HG03135 (cell line): ENCODE measurements around the gene RHOG.
"Not testable (repeated sequence)": the region's sequence is repeated elsewhere in the genome, so short reads cannot be mapped to it uniquely, and the experiment has no call there.

Source experiments
- ATAC-seq: cut with Tn5 transposase; IDR thresholded peaks from one replicate; pipeline ENCODE4 v1.9.1; 2021; ENCODE audit warnings: mild to moderate bottlenecking, moderate library complexity; ENCODE audit not compliant: unreplicated experiment

Gene RHOG

GRCh38 chr11:3840870-3841425, at the start of gene RHOG:
Gene RHOG, minus strand, starts transcription at chr11:3840959. Its CDS starts 12,821 bp downstream, at chr11:3828138.
- ATAC-seq, result peak; percentile 54

GRCh38 chr11:3890014-3890413, 49.3 kb upstream of the RHOG start:
- ATAC-seq, result no peak

- ATAC-seq, result no peak
Measured at GRCh38 chr11:3888876-3889275, 48.1 kb upstream of the RHOG start.

DNA sequence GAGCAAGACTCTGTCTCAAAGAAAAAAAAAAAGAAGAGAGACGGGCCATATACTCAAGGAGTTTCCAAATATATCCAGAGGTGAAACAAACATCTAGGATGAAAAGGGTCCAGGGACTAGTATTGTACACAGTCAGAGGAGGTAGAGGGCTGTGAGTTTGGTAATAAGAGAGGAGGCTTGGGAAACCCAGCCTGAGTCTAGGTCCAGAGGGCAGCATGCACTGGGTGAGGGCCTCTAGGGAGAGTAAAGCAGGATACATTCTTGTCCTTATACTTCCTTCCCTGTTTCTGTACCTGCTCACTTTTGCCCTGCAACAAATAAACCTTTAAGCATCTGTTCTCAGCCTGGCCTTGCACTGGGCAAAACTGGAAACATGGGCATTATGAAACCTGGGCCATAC, 46.2 kb upstream of the RHOG start:
- ATAC-seq, result no peak

DNA sequence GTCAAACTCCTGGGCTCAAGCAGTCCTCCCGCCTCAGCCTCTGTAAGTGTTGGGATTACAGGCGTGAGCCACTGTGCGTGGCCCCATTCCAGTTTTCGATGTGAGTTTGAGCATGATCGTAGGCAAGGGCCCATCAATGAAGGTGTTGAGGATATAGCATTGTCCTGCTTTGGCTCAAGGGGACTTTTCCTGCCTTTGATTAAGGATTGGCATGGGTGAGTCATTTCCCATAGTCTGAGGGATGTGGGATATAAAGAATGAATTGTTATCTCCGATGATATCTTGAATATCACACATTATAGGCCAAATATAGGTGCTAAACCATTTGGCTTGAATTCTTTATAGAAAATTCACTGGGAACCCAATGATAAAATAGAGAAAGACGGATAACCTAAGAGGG, 45.1 kb upstream of the RHOG start:
- no peak for ATAC-seq

- no peak for ATAC-seq
Measured at GRCh38 chr11:3882655-3883054, 41.9 kb upstream of the RHOG start.

DNA sequence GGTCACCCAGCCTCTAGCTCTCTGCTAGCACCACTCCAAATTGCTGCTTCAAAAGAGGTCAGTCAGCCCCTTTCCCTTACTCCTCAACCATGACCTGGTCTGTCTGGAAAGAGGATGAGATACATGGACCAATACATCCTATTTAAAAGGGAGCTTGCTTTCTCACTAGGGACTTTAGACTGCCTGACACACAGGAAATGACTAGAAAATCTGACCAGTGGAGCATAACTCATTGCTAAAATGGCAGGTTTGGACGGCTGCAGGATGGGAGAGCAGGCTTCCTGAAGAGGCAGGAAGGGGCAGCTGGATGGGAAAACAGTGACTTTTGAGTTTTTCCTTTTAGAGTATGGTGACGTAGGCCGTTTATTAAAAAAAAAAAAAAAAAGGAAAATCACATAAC, 40.0 kb upstream of the RHOG start:
- ATAC-seq, result peak; percentile 38

- ATAC-seq, result peak; percentile 43
Measured at GRCh38 chr11:3879967-3880542, 39.3 kb upstream of the RHOG start.

GRCh38 chr11:3879216-3879966, 38.6 kb upstream of the RHOG start:
- peak; percentile 43 for ATAC-seq

- ATAC-seq, result no peak
Measured at GRCh38 chr11:3878258-3878584, 37.5 kb upstream of the RHOG start.

- no peak for ATAC-seq
Measured at GRCh38 chr11:3877364-3878257, 36.9 kb upstream of the RHOG start.

DNA sequence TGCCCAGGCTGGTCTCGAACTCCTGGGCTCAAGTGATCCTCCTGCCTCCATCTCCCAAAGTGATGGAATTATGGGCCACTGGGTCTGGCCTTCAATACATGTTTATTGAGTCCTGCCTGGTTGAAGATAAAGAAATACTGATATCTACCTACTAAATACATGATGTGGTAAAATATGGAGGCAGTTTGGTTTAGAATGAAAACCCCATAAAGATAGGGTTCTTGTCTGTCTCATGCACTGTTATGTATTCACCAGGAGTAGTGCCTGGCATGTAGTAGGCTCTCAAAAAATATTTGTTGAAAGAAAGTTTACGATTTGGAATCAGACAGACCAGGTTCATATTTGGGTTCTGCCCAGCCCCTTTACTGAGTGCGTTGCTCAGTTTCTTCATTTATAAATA, 35.9 kb upstream of the RHOG start:
- no peak for ATAC-seq

DNA sequence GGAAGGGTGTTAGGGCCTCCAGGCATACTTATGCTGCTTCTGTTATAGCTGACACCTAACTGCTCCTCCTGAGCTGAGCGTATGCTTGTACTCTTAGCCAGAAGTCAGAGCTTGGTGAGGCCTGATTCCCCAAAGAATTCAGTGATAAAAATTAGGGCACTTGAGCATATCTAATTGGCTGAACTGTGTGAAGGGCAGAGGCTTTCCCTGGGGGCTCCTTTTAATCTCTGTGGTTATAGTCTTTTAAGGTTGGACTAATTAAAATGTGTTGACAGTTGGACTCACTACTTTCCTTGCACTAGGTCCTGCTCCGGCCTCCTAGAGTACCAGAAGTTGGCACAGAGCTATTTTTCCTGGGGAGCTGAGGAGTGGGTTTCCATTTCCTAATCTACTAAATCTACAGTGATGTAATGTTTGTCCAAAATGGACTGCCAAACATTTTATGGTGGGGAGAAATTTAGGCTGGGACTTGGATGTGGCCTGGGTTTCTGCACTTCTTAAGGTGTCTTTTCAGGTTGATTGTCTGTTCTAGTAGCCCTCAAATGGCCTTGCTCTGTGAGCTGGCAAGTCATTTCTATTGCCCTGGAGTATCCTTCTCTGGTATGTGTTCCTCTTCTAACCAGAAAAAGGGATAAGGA, 33.1 kb upstream of the RHOG start:
- ATAC-seq, result no peak

DNA sequence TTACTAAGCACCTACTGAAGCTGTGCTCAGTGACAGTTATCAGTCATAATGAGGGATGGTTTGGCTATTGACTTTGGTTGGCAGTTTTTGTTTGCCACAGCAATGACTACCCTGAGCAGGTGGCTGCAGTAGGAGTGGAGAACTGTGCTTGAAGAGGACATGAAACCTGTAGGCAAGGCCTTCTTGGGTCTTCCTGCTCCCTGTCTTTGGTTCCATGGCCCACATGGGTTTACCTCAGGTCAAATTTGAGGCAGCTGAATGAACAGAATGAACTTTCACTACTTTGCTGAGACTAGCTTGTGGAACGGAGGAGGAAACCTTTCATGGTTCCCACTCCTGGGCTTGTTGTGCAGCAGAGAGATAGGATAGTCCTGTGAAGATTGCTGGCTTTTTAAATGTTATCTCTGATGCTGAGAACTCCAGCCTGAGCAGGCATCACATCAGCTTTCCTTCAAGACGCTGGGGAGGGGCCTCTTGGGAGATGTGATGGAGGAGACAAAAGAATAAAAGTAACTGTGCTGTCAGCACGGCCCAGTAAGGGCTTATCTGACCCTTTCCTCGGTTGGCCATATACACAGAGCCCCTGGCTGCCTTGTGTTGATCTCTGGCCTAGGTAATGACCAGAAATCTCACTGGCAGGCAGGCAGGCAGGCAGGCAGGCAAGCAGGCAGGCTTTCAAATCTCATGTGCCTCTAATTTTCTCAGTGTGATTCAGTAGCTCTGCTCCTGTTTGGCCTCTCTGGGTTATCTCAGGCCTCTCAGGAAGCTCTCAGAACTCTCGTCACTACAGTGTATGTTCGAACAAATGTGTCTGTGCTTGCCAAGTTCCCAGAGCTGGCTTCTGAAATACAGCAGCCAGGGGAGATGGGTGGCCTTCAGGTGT, 26.7 kb upstream of the RHOG start:
- peak; percentile 39 for ATAC-seq

DNA sequence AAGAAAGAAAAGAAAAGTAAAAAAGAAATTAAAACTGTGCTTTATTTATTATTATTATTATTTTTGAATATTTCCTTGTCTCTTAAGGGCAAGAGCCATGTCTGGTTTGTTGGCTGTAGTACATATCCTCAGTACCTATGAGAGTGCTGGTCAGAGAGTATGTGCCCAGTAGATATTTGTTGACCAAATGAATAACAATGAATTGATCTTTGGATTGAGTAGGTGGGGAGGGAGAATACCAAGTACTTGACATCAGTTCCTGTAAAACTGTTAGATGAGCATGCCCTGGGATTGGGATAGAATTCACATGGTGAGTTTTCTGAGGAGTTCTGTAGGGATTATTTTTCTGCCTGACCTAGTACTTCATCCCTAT, 26.1 kb upstream of the RHOG start:
- ATAC-seq, result no peak

GRCh38 chr11:3866206-3866605, 25.4 kb upstream of the RHOG start:
- ATAC-seq, result no peak

DNA sequence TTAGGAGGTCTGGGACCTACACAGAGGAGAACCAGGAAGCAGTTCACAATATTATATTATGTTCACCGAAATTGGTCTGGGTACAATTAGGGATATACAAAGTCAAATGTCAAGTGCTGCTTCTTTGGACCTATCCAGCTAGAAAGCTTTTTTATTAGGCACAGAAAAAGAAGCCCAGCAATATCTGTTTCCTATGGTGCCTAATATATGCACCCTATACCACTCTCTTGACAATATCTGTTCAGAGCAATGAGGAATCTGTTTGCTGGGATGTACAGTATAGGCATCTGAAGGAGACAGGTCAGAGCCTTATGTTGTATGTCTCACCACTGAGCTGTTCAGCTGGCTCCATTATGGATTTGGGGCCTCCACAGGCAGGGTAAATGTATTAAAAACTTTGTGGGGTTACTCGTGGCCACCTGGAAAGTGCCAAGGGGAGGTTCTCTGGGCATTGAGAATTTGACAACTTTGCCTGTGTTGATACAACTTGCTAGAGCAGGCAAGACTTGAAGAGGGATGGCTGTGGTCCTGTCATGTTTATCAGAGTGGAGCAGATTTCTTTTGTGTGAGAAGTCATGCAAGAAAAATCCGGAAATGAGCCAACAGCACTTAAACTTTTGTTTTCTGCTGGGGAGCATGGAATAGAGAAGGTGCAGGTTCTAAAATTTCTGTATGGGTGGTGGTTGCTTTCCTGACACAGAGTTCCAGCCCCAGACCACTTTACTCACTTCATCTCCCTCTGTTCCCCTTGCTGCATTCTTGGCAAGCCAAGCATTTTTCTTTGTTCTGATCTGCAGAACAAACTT, 24.8 kb upstream of the RHOG start:
- ATAC-seq, result no peak

GRCh38 chr11:3861683-3862082, 20.9 kb upstream of the RHOG start:
- ATAC-seq, result no peak

GRCh38 chr11:3860898-3861393, 20.2 kb upstream of the RHOG start:
- not testable (repeated sequence) for ATAC-seq
